ENCODE measurements around the gene PLEK.
"Not testable (repeated sequence)": the region's sequence is repeated elsewhere in the genome, so short reads cannot be mapped to it uniquely, and the experiment has no call there.

The PLEK gene

DNA sequence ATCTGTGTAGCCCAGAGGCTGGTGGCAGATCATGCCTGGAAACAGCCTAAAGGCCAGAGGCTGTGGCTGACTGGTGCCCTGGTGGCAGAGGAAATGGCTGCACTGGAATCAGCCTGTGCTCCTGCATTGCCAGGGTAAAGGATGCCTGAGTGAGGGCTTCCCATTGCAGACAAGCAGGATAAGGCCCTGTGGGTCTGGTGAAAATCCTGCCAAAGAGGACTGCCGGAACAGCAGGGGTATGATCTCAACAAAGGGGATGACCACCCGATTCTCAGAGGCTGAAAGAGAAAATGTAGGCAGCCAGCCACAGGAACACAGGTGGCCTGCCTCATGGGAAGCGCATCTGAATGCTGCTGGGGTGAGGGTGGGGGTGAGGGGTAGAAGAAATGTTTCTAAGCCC lies 53.8 kb downstream of the PLEK start:
- no peak for DNase-seq

DNA sequence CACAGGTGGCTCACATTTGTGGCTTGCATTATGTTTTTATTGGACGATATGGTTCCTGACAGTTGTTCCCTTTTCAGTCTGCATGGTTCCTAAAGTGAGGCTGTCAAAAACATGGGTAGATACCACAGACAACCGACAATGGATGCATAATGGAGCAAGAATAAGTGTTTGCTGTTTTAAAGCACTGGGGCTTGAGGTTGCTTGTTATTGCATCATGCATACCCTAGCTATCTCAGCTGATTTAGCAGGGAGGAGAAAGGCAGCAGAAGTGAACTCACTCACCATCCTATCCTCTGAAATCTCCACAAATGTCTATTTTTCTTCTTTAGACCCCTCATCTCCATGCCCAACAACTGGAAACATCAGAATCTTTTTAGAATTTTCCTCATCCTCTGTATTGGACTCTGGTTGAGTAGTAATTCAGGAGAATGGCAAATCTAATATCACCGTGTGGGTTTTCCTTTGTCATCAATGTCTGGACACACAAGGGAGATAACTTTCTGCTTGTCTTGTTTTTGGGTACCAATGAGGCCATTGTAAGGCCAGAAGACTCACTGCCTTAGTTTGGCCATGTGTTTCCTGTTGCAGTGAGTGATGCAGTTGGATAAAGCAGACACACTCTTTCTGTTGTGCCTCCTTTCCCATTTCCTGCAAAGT lies 55.3 kb downstream of the PLEK start:
- DNase-seq = no peak

DNA sequence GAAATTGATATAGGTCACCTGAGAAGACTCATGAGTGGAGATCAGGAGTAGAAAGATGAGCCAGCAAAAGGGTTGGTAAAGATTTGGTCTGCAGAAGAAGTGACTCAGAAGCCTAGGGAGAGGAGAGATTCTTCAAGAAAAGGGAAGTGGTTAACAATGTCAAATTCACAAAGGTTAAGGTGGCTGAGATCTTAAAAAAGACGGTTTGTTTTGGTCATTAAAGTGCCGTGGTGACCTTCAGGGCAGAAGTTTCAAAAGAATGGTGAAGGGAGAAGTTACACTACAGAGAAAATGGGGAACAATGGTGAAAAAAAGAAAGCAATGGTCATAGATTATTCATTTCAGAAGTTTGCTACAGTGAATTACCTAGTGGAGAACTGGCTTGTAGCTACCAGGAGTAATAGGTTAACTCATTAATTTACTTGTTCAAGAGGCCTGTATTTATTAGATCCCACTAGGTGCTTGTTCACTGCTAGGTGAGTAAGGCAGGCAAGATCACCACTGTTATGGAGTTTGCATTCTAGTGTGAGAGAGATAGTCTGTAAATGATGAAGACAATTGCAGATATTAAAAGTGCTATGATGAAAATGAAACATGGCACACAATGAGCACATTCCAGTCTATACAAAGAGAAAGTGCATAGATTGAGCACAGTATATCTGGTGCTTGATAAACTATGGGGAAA lies 59.0 kb downstream of the PLEK start:
- no peak for DNase-seq

DNA sequence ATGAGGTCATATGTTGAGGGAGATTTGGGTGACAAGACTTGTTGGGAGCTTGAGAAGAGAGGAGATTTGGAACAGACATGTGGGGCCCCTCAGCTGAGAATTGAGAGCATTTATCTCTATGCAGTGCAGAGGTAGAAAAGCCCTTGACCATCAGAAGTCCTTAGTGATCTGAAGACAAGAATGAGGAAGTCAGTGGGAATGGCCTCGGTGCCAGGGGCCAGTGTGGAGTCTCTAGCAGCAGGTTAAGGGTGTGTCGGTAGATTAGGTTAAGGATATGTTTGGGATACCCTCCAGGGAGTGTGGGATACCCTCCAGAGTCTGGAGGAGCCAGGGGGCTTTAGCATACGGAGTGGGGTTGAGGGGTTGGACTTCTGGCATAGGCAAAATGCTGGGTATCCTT lies 60.4 kb downstream of the PLEK start:
- no peak for DNase-seq

DNA sequence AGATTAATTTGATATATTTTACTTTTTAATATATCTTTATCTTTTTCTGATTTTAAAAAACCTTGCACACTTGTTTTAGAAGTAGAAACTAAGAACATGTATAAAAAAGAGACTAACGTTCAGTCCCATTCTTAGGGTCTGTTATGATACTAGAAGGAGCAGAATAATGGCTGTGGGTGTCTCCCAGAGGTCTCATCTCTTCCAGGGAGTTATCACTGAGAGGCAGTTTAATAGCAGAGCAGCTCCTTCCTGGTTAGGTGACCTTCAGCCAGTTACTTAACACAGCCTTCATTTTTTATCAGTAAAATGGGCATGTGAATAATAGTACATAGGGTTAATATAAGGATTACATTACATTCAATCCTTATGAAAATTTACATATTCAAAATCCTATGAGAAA lies 61.4 kb downstream of the PLEK start:
- DNase-seq = no peak

DNA sequence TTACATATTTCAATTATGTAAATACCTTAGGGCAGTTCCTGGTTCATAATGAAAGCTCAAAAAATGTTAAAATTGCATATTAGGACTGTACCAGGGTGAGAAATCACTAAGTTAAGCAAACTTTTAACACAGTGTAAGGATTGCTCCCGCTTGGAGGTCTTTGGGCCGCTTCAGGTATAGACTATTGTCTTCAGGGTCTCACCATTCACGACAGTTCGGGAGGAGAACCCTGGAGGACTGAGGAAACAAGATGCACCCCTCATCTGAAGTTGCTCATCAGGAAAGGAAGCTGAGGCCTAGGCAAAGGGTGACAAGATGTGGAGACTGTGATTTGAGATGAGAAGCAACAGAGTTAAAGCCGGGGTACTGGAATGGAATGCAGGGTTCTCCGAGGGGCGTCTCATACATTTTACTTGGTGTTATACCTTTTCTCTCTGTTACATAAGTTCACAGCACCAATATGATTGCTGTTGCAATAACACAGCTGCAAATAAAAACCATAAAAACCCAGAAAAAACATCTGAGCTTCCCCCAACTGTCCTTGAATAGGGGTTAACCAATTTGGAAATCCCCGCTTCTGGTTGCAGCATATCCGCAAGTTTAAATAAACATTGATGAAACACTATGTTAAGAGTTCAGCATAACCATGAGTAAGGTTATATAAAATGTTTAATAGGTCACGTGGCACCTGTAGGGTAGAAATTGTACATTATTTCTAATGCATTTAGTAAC lies 61.9 kb downstream of the PLEK start:
- no peak for DNase-seq

DNA sequence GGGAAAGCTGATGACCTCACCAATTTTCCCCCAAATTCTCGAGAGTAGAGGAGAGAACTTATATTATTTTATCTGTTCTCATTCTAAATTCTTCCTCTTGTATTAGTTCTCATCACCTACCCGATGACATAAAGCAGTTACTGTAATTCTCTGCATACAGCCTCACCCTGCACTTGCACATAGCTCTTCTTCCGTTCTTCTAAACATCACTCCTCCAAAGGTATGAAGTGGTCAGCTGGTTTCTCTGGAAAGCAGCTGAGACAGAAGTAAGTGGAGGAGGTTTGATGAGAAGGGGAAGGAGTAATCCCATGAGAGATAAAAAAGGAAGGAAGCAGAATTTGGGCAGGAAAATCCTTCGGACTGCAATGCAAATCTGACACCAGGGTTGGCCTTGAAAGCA lies 63.0 kb downstream of the PLEK start:
- DNase-seq = no peak

DNA sequence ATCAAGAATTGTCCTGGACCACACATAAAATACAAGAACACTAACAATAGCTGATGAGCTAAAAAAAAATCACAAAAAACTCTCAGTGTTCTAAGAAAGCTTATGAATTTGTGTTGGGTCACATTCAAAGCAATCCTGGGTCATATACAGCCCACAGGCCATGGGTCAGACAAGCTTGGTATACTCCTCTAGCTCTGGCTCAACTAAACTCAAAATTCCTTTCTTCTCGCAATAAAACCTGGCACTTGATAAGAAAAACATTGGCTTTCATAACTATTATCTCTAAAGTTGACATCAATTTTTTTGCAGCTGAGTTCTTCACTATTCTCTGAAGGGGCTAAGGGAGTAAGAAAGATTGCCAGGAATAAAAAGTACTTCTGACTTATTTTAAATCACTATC lies 63.7 kb downstream of the PLEK start:
- DNase-seq = no peak

DNA sequence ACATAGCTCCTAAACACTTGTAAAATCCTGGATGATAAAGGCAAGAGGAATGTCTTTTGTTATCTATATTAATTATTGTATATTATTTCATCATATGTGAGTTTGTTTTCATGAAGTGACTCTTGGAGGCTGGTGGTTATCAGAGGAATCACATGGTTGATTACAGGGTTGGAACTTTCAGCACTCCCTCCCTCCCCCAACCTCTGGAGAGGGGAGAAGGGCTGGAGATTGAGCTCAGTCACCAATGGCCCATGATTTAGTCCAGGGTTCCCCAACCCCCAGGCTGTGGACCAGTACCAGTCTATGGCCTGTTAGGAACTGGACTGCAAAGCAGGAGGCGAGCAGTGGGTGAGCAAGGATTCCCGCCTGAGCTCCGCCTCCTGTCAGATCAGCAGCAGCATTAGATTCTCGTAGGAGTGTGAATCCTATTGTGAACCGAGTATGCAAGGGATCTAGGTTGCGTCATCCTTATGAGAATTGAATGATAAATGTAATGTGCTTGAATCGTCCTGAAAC lies 64.3 kb downstream of the PLEK start:
- no peak for DNase-seq

DNA sequence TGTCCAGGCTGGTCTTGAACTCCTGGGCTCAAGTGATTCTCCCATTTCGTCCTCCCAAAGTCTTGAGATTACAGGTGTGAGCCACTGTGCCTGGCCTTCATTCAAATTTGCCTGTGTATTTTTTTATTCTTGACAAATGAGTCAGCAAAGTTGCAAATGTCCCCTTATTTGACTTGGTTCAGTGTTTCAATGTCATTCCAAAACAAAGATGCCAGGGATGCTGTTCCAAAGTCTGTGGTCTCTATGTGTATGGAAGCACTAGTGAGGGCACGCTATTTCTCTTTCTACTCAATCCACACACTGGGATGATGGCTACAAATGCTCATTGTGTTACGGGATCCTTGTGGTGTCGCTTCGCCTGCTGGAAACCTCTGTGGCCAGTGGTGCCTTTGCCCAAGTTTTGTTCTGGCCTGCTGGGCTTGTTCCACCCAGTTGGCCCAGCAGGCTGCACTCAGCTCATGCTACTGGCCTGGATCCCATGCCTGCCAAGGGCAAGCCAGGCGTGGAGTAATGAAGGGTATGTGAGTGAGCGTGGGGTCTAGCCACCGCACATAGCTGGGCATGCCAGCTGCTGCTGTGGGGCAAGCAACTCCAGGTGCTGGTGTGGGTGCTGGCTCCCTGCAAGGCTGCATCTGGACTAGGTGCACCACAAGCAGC lies 66.4 kb downstream of the PLEK start:
- DNase-seq = no peak

DNA sequence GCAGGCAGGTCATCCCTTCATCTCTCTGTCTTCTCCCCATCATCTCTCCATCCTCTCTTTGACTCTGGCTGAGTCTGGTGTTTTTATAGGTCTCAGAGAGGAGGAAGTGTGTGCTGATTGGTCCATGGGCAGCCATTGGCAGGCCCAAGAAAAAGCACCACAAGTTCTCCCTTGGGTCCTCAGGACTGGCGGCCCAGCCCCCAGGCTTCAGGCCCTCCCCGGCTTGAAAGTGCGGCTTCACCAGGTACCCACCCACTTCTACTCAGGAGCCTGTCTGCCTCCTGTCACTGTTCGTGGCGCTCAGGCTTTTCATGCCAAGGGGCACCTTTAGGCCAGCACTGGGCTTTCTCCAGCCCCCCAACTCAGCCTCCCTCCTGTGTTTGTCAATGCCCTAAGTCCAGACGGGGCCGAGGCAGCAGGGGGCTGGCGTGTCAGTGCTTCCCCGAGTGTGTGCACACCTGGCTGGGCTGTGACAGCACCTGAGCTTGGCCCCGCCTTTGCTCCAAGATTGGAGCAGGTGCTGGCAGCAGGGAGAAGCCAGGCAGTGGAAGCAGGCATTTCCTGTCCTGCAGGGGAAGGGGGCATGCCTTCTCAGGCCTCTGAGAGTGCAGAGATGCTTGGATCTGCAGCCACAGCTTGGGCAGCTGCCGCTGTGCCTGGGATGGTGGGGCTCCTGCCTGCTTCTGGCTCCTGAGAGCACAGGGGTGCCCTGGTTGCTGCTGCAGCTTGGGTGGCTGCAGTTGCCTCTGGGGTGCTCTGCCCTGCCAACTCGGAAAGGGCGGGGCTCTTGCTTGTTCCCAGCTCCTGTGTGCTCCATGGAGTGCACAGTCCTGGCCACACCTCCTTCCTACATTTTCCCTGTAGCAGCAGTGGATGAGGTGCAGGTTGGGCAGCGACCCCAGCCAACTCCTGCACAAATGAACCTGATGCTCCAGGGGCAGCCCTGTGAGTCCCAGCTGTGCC lies 67.9 kb downstream of the PLEK start:
- no peak for DNase-seq

DNA sequence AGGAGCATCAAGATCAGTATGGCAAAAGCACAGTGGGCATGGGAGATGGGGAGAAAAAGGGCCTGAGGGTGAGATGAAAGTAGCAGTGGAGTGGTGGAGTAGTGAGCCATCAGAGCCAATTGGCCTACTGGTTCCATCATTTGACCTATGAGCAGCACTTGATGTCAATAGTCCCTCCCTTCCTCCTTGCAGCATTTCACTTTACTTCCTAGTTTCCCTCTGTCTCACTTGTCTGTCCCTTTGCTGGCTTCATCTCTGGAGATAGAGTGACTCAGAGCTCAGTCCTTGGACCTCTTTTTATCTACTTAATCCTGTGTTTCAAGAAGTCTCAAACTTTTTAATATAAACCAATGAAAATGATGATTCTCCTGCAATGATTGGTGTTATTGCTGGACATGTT lies 69.9 kb downstream of the PLEK start:
- no peak for DNase-seq

DNA sequence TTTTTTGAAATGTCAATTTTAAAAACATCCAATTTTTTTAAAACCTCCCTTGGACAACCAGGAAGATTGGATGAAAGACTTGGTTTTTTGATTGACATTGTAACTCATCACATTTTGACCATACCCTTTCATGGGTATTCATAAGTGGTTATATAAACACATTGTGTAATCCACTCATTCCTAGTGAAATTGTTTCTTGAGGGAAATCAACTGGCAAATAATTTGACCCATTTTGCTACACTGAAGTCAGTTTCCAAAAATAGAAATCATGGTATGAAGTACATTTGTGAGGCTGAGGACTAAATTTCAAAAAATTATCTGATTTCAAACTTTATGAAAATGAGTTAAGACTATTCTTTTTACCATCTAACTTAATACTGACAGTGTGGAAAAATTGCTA lies 70.5 kb downstream of the PLEK start:
- no peak for DNase-seq

DNA sequence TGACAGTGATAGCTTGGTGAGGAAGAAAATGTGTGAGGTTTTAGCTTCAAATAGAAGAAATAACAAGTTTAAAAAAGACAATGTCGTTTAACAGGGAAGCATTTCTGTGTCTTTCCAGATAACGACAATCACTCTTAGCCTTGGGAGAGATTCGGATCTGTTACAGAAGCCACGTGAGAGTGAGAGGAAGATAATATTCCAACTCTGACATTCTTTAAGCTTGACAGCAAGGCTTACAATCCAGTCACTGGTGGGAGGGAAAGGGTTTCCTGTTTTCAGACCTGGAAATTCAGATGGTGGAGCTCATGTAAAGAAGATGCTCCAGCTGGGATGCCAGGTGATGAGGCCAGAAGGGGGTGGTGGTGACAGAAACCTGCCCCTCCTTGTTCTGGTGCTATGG lies 71.2 kb downstream of the PLEK start:
- no peak for DNase-seq

DNA sequence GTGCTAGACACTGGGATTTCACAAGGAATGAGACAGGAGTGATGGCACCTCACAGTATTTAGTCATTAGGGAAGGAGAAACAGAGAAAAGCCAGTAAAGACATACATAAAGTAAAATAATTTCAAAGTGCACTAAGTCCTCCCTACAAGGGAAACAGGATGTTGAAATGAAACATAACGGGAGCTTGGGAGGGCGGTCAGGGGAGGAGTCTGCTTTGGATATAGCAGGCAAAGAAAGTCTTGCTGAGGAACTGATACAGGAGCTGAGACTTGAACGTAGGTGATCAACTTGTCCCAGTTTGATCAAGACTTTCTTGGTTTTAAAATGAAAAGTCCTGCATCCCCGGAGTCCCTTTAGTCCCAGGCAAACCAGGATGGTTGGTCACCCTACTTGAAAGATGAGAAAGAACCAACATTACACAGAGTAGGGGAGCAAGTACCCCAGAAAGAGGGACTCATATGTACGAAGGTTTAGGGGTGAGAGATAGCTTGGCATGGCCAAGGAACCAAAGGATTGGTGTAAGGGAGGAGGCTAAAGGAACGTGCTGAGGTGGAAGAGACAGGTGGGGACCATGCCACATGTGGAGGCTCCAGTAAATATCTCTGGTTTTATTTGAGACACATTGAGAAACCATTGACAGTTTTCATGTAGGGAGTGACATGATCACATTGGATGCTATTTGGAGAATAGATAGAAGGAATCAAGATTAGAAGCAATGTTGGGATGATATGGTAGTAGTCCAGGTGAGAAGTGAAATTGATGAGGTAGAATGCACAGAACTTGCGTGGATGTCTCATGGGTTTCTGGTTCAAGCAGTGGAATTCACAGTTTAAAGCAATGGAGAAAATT lies 73.6 kb downstream of the PLEK start:
- DNase-seq = no peak

DNA sequence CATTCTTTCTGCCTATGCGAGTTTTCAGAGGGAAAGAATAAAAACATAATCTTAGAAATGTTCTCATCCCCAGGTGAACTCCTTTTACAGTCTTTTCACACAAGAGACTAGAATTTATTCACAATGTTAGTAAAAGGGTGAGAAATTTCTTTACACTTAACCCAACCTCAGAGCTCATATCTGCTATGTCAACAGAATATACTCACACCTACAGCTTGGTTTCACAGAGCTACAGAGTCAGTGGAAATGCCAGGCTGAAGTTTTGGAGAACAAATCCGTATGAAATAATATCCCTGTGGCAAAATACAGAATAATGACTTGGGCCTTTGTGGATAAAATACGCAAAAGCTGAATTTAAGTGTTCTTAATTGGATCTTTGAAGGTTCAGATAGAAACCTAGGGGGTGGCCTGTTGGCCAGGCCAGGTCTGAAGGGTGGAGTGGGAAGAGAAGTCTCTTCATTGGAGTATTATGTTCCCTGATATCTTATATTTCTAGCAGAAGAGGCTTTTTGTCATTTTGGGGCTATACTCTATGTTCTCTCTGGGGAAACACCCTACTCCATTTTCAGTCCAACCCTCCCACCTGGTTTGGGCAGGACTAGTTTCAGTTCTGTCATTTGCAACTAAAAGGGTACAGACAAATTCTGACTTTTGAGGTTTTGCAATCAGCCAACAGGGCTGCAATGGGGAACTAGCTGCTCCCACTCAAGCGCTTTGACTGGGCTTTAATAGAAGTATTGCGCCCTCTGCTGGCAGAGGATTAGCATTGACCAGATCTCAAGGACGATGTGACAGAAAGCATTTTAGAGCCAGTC lies 76.3 kb downstream of the PLEK start:
- DNase-seq = peak; percentile 90

DNA sequence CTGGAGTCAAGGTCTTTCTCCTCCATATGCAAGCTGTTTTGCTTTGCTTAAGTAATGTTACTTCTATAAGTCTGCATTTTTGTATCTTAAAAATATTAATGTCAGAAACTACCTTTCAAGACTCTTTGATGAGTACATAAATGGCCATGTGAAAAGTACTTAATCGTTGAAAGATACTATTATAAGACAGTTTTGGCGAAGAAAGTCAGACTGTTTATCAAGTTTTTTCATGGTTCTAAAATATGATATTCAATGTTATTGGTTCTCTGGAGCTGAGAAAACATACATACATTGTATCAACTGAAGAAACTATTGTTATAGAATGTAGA lies 76.9 kb downstream of the PLEK start:
- DNase-seq = no peak

DNA sequence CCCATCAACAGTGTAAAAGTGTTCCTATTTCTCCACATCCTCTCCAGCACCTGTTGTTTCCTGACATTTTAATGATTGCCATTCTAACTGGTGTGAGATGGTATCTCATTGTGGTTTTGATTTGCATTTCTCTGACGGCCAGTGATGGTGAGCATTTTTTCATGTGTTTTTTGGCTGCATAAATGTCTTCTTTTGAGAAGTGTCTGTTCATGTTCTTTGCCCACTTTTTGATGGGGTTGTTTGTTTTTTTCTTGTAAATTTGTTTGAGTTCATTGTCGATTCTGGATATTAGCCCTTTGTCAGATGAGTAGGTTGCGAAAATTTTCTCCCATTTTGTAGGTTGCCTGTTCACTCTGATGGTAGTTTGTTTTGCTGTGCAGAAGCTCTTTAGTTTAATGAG lies 81.3 kb downstream of the PLEK start:
- DNase-seq = not testable (repeated sequence)
